Breast epithelium (tissue), 3 donors: ENCODE measurements around the gene CCDC127.

Experiments used
- CTCF ChIP-seq, 3 donors: fragments of 450-650 bp; IDR thresholded peaks; one replicate each; pipeline ENCODE4 v1.5.1; 2016 to 2017; ENCODE audit warnings: antibody characterized with exemption in 3 of 3, mild to moderate bottlenecking in 3 of 3, moderate library complexity in 3 of 3
- POLR2A ChIP-seq: fragments of 450-650 bp; IDR thresholded peaks from one replicate; pipeline ENCODE4 v1.6.1; 2016; ENCODE audit warnings: antibody characterized with exemption, mild to moderate bottlenecking, moderate library complexity

- no peak for TF ChIP-seq POLR2A
- no peak for TF ChIP-seq CTCF (IDR thresholded peaks at IDR 0.05)
Measured at GRCh38 chr5:194102-194501, 23.9 kb downstream of the CCDC127 start.
